Endothelial cell of umbilical vein (primary cell): ENCODE results near the gene PCED1B. TPM values are rescaled to one million over a fixed set of nuclear protein-coding genes. Genes with fewer than 3 reads are reported as not detected.

Experiments used
- BruUV-seq: library from RNA; stranded (reverse); fragments of 400-500 nt; replicated peaks from 2 replicates; lab custom pipeline; 2021; lab: Mats Ljungman, UMichigan
- CTCF ChIA-PET: fragments of 300-600, 350-600 bp; sonication (Branson Sonifier 250); formaldehyde crosslinking; loops from one replicate; lab custom pipeline; 2021; ENCODE audit warnings: antibody characterized with exemption, inconsistent platforms; lab: Charles Lee
- POLR2A ChIA-PET: fragments of 300-600, 350-600 bp; sonication (Branson Sonifier 250); formaldehyde crosslinking; loops from one replicate; lab custom pipeline; 2021; ENCODE audit warnings: antibody characterized with exemption, inconsistent platforms; lab: Charles Lee
- DNase-seq: peaks from one replicate; pipeline ENCODE4 v3.0.0-alpha.2; 2011; ENCODE audit warnings: low read depth, low spot score
- FAIRE-seq: peaks from 2 replicates; lab custom pipeline; 2011; peaks lifted over from hg19 to GRCh38; lab: Jason Lieb, UNC
- H2AFZ ChIP-seq: 2 replicates; pipeline ENCODE4 v1.6.0; 2012; ENCODE audit warnings: low read depth, low read length, control low read depth, inconsistent platforms
- H3K27ac ChIP-seq: 2 replicates; pipeline ENCODE4 v1.5.1; 2011; ENCODE audit warnings: low read depth, mild to moderate bottlenecking, control low read depth, low read length, moderate library complexity; ENCODE audit not compliant: insufficient read depth
- H3K27me3 ChIP-seq, 2 experiments: 2 replicates each; pipeline versions ENCODE4 v1.6.0 to v1.6.1; 2011; ENCODE audit warnings: low read length in 2 of 2, mixed read lengths in 1 of 2; ENCODE audit not compliant: control insufficient read depth in 2 of 2, insufficient read depth in 2 of 2
- H3K36me3 ChIP-seq, 2 experiments: 2 replicates in 1 of 2; 3 replicates in 1 of 2; pipeline ENCODE4 v1.5.1; 2011; ENCODE audit warnings: low read length in 2 of 2, mild to moderate bottlenecking in 1 of 2, moderate library complexity in 1 of 2; ENCODE audit not compliant: control insufficient read depth in 2 of 2, insufficient read depth in 2 of 2; ENCODE audit errors: extremely low read depth in 1 of 2
- H3K4me1 ChIP-seq: 3 replicates; pipeline ENCODE4 v1.5.1; 2011; ENCODE audit warnings: mild to moderate bottlenecking, low read length; ENCODE audit not compliant: control insufficient read depth, insufficient read depth; ENCODE audit errors: extremely low read depth
- H3K4me2 ChIP-seq: 2 replicates; pipeline ENCODE4 v1.6.1; 2011; ENCODE audit warnings: low read length, control low read depth, mixed read lengths; ENCODE audit not compliant: insufficient read depth
- H3K4me3 ChIP-seq, 3 experiments: fragments of 200-600 bp in 1 of 3; sonication (generic), shearing (Covaris generic) in 1 of 3; replicated peaks in 1 of 3; 2 replicates each; pipeline ENCODE4 v1.5.1; 2011 to 2016; ENCODE audit warnings: control low read depth in 3 of 3, low read length in 3 of 3, mild to moderate bottlenecking in 2 of 3, inconsistent platforms in 1 of 3, low read depth in 1 of 3, moderate library complexity in 1 of 3; ENCODE audit not compliant: insufficient read depth in 1 of 3
- H3K79me2 ChIP-seq: 2 replicates; pipeline ENCODE4 v1.6.0; 2012; ENCODE audit warnings: low read length, inconsistent platforms; ENCODE audit not compliant: control insufficient read depth, insufficient read depth
- H3K9ac ChIP-seq: replicated peaks from 2 replicates; pipeline ENCODE3; 2011; ENCODE audit warnings: low read length, control low read depth; ENCODE audit not compliant: insufficient read depth; ENCODE audit errors: extremely low read depth
- H3K9me1 ChIP-seq: replicated peaks from 3 replicates; pipeline ENCODE4 v1.6.0; 2011; ENCODE audit warnings: mild to moderate bottlenecking, low read length; ENCODE audit not compliant: control insufficient read depth, insufficient read depth; ENCODE audit errors: extremely low read depth
- H3K9me3 ChIP-seq: replicated peaks from 2 replicates; pipeline ENCODE4 v1.5.1; 2012; ENCODE audit warnings: low read length, inconsistent platforms; ENCODE audit not compliant: control insufficient read depth, insufficient read depth
- H4K20me1 ChIP-seq: replicated peaks from 2 replicates; pipeline ENCODE3; 2011; ENCODE audit warnings: mild to moderate bottlenecking, low read length; ENCODE audit not compliant: control insufficient read depth, insufficient read depth; ENCODE audit errors: extremely low read depth
- CTCF ChIP-seq, 2 donors: IDR thresholded peaks; 1 replicate in 1 of 2; 2 replicates in 1 of 2; pipeline ENCODE4 v1.5.1; 2011; ENCODE audit warnings: low read length in 2 of 2, mild to moderate bottlenecking in 2 of 2, moderate library complexity in 2 of 2, control low read depth in 1 of 2, inconsistent platforms in 1 of 2, low read depth in 1 of 2; ENCODE audit not compliant: insufficient read depth in 1 of 2; ENCODE audit errors: extremely low read depth in 1 of 2
- EZH2 ChIP-seq: IDR thresholded peaks from 2 replicates; pipeline ENCODE4 v1.6.1; 2012; ENCODE audit warnings: borderline replicate concordance, low read depth, mild to moderate bottlenecking, moderate library complexity, low read length, inconsistent platforms; ENCODE audit not compliant: severe bottlenecking
- FOS ChIP-seq: IDR thresholded peaks from 2 replicates; pipeline ENCODE4 v1.6.1; 2011; ENCODE audit warnings: mild to moderate bottlenecking, low read length, moderate library complexity, borderline replicate concordance; ENCODE audit not compliant: insufficient read depth
- GATA2 ChIP-seq: IDR thresholded peaks from 2 replicates; pipeline ENCODE4 v1.7.0; 2011; ENCODE audit warnings: low read depth, mild to moderate bottlenecking, moderate library complexity, mixed read lengths, low read length; ENCODE audit not compliant: insufficient read length, insufficient read depth
- JUN ChIP-seq: IDR thresholded peaks from 2 replicates; pipeline ENCODE4 v1.6.1; 2011; ENCODE audit warnings: borderline replicate concordance, low read depth; ENCODE audit not compliant: insufficient read length, insufficient read depth
- MAX ChIP-seq: IDR thresholded peaks from 2 replicates; pipeline ENCODE4 v1.6.1; 2011; ENCODE audit not compliant: insufficient read depth, insufficient read length
- MYC ChIP-seq: IDR thresholded peaks from one replicate; pipeline ENCODE4 v1.6.1; 2011; ENCODE audit warnings: mild to moderate bottlenecking, low read depth, low read length
- POLR2A ChIP-seq: IDR thresholded peaks from 2 replicates; pipeline ENCODE4 v1.6.1; 2012; ENCODE audit warnings: low read depth, mild to moderate bottlenecking, control low read depth, low read length
- POLR2AphosphoS5 ChIP-seq: IDR thresholded peaks from 2 replicates; pipeline ENCODE4 v1.6.1; 2012; ENCODE audit warnings: low read depth, mild to moderate bottlenecking, control low read depth, low read length, moderate library complexity; ENCODE audit not compliant: insufficient read depth
- dilution Hi-C: fragments of 300-500 bp; cut with MboI; formaldehyde crosslinking; loops from one replicate; pipeline ENCODE4 v1.15.0; 2019; ENCODE audit warnings: low sequenced_read_pairs; ENCODE audit not compliant: extremely low pct_ligation_motif_present
- intact Hi-C: fragments of 100-400 bp; cut with micrococcal nuclease; formaldehyde crosslinking; loops from one replicate; pipeline ENCODE4 v1.10.0; 2022
- polyA plus RNA-seq, 4 experiments: library from polyadenylated mRNA; depleted of rRNA in 3 of 4; stranded (reverse) in 3 of 4; unstranded in 1 of 4; fragments of >200 nt; gene quantifications; 2 replicates each; pipeline versions ENCODE4 v1.2.1 to v1.2.3, GENCODE V29; 2011 to 2012; ENCODE audit warnings: missing spikeins in 1 of 4
- total RNA-seq: library from RNA; stranded (reverse); gene quantifications from 2 replicates; pipeline ENCODE4 v1.2.3, GENCODE V29; 2021

The PCED1B gene
- total and polyA plus RNA-seq, 2 donors (not counting 3 experiments of a cell fraction or from before 2014, with no cell fraction given), result 1.7 to 2.6 TPM

GRCh38 chr12:47184229-47184628, 104.8 kb downstream of the PCED1B start:
- ChIA-PET CTCF (no interaction called here), POLR2A (no interaction called here)
- dilution Hi-C loops, result no loop called here
- H3K4me3 ChIP-seq, result no peak overlapping the region
- H3K9ac ChIP-seq, result no peak overlapping the region
- peaks cover 9% of the 10 kb centered on the region for H3K4me1 ChIP-seq
- no peak overlapping the region for H2AFZ ChIP-seq
- no peaks in the 10 kb centered on the region for H3K9me3 ChIP-seq
- no peak overlapping the region for H3K4me2 ChIP-seq
- BruUV-seq, result no TSS peak
- no peaks in the 10 kb centered on the region for H3K27me3 ChIP-seq
- H4K20me1 ChIP-seq, result no peaks in the 10 kb centered on the region
- TF ChIP-seq GATA2, result no peak
- no peak for TF ChIP-seq EZH2
- no peak for TF ChIP-seq POLR2A
- TF ChIP-seq JUN, result no peak
- TF ChIP-seq MAX, result no peak
- TF ChIP-seq FOS, result no peak
- TF ChIP-seq CTCF (IDR thresholded peaks at IDR 0.05; ENCODE audit: extremely low read depth in 1 of 2, insufficient read depth in 1 of 2, low read depth in 1 of 2, low read length in 2 of 2), result no peak
- TF ChIP-seq POLR2AphosphoS5, result no peak
- TF ChIP-seq MYC, result no peak
- intact Hi-C loops, result no loop called here
- H3K27ac ChIP-seq, result no peak overlapping the region
- FAIRE-seq (no peak), DNase-seq (no peak)
- H3K79me2 ChIP-seq, result no peaks in the 10 kb centered on the region
- H3K36me3 ChIP-seq, result no peaks in the 10 kb centered on the region
- no peaks in the 10 kb centered on the region for H3K9me1 ChIP-seq
